ENCODE results near the gene GATA6. TPM values are rescaled to one million over a fixed set of nuclear protein-coding genes. Genes with fewer than 3 reads are reported as not detected.

GATA6 gene
- total and polyA plus RNA-seq, 10 of the 15 experiments (the other 5 are each of a cell fraction or from before 2014, with no cell fraction given), result 0.04 to 0.05 TPM; not detected in 8

- intact Hi-C loops (cut with micrococcal nuclease; ENCODE audit: unreplicated experiment) (no loop called here), in situ Hi-C loops (cut with MboI) (no loop called here)
- no peak overlapping the region for H3K4me2 ChIP-seq (ENCODE audit: control insufficient read depth, insufficient read depth)
- H3K9me3 ChIP-seq (replicated peaks; ENCODE audit: control insufficient read depth, insufficient read depth, low read length), result no peaks in the 10 kb centered on the region
- no peak overlapping the region for H2AFZ ChIP-seq (ENCODE audit: control insufficient read depth, low read depth, low read length)
- H3K27me3 ChIP-seq (replicated peaks in 1 of 2; ENCODE audit: control insufficient read depth in 2 of 2, insufficient read depth in 2 of 2, low read length in 1 of 2), result no peaks in the 10 kb centered on the region; a peak in 1 of 4 replicates
- no peaks in the 10 kb centered on the region for H3K79me2 ChIP-seq (ENCODE audit: control insufficient read depth, insufficient read depth, low read length)
- ChIA-PET POLR2A (no interaction called here), SMC1A (ENCODE audit: uncharacterized antibody, unreplicated experiment) (no interaction called here), RAD21 (ENCODE audit: unreplicated experiment) (no interaction called here), CTCF (no interaction called here)
- H3K36me3 ChIP-seq (ENCODE audit: control insufficient read depth in 2 of 2, insufficient read depth in 2 of 2, low read length in 1 of 2), result no peaks in the 10 kb centered on the region
- H3K4me3 ChIP-seq, result no peak overlapping the region
- BruUV-seq (replicated peaks), result no TSS peak
- 44% methylated on average over 10 of the region's 10 CpGs for WGBS (ENCODE audit: insufficient coverage, insufficient replicate concordance, low lambda C conversion rate, missing lambda C conversion rate)
- no peak overlapping the region for H3K9ac ChIP-seq (ENCODE audit: control insufficient read depth, insufficient read depth, low read length)
- H3K27ac ChIP-seq (ENCODE audit: control insufficient read depth, insufficient read depth), result no peak overlapping the region
- no peaks in the 10 kb centered on the region for H3K4me1 ChIP-seq (ENCODE audit: control insufficient read depth, insufficient read depth, low read length)
- no peaks in the 10 kb centered on the region for H4K20me1 ChIP-seq (ENCODE audit: control insufficient read depth, insufficient read depth)
- DNase-seq (ENCODE audit: low read depth, low spot score) (no peak), ATAC-seq (no peak), FAIRE-seq (no peak)
- TF ChIP-seq REST (IDR thresholded peaks at IDR 0.05; ENCODE audit: low read depth, low read length) (peak; percentile 30; the same call in 1 of the 2 replicates), CHD2 (IDR thresholded peaks at IDR 0.05; ENCODE audit: borderline replicate concordance, low read depth, low read length) (no peak)
Observed at GRCh38 chr18:22152093-22152492, 17.3 kb upstream of the GATA6 start.

- 48% methylated on average over 3 of the region's 3 CpGs for WGBS (ENCODE audit: insufficient coverage, insufficient replicate concordance, low lambda C conversion rate, missing lambda C conversion rate)
- TF ChIP-seq CTCF (IDR thresholded peaks at IDR 0.05 in 2 of 3, conservative IDR thresholded peaks at IDR 0.05 in 1 of 3; ENCODE audit: control insufficient read depth in 2 of 3, extremely low read depth in 1 of 3, insufficient read depth in 1 of 3, low read depth in 3 of 3, low read length in 3 of 3), result no peak
- no peak for TF ChIP-seq CBX5 (IDR thresholded peaks at IDR 0.05; ENCODE audit: low read depth)
- TF ChIP-seq SMARCA5 (IDR thresholded peaks at IDR 0.05), result no peak
- no peak for TF ChIP-seq RB1 (IDR thresholded peaks at IDR 0.05; ENCODE audit: borderline replicate concordance)
- no peak for TF ChIP-seq BMI1 (IDR thresholded peaks at IDR 0.05; ENCODE audit: borderline replicate concordance)
- TF ChIP-seq NFIC (IDR thresholded peaks at IDR 0.05; ENCODE audit: low read depth, low read length), result no peak
- no peak for TF ChIP-seq ZNF384 (IDR thresholded peaks at IDR 0.05; ENCODE audit: borderline replicate concordance, low read depth, low read length)
- TF ChIP-seq CREM (IDR thresholded peaks at IDR 0.05; ENCODE audit: low read depth), result no peak
- TF ChIP-seq IRF4 (IDR thresholded peaks at IDR 0.05; ENCODE audit: low read depth, low read length), result no peak
- no peak for TF ChIP-seq TCF12 (IDR thresholded peaks at IDR 0.05; ENCODE audit: low read depth, low read length)
Observed at GRCh38 chr18:22153428-22153827, 16.0 kb upstream of the GATA6 start.

More at GRCh38 chr18:22153428-22153827, 16.0 kb upstream of the GATA6 start:
- Histone ChIP-seq H3K9ac (ENCODE audit: control insufficient read depth, insufficient read depth, low read length) (no peak overlapping the region), H4K20me1 (ENCODE audit: control insufficient read depth, insufficient read depth) (no peaks in the 10 kb centered on the region), H3K36me3 (ENCODE audit: control insufficient read depth in 2 of 2, insufficient read depth in 2 of 2, low read length in 1 of 2) (no peaks in the 10 kb centered on the region), H3K79me2 (ENCODE audit: control insufficient read depth, insufficient read depth, low read length) (no peaks in the 10 kb centered on the region), H3K4me1 (ENCODE audit: control insufficient read depth, insufficient read depth, low read length) (no peaks in the 10 kb centered on the region), H3K4me2 (ENCODE audit: control insufficient read depth, insufficient read depth) (no peak overlapping the region), H3K27ac (ENCODE audit: control insufficient read depth, insufficient read depth) (no peak overlapping the region), H3K9me3 (replicated peaks; ENCODE audit: control insufficient read depth, insufficient read depth, low read length) (no peaks in the 10 kb centered on the region; the same call in 2 of the 3 replicates), H2AFZ (ENCODE audit: control insufficient read depth, low read depth, low read length) (no peak overlapping the region), H3K4me3 (no peak overlapping the region), H3K27me3 (replicated peaks in 1 of 2; ENCODE audit: control insufficient read depth in 2 of 2, insufficient read depth in 2 of 2, low read length in 1 of 2) (no peaks in the 10 kb centered on the region; a peak in 1 of 4 replicates)
- FAIRE-seq, result no peak
- intact Hi-C loops (cut with micrococcal nuclease; ENCODE audit: unreplicated experiment), result no loop called here
- ChIA-PET CTCF (no interaction called here), SMC1A (ENCODE audit: uncharacterized antibody, unreplicated experiment) (no interaction called here), POLR2A (no interaction called here), RAD21 (ENCODE audit: unreplicated experiment) (no interaction called here)
- no TSS peak for BruUV-seq (replicated peaks)
- ATAC-seq, result no peak
- in situ Hi-C loops (cut with MboI), result no loop called here
- no peak for DNase-seq (ENCODE audit: low read depth, low spot score)

All from GM12878 (cell line).